ENCODE results near the gene ARFGEF2. TPM values are rescaled to one million over a fixed set of nuclear protein-coding genes. Genes with fewer than 3 reads are reported as not detected.

ARFGEF2 gene
- total and polyA plus RNA-seq, 2 of the 8 experiments (the other 6 are each of a cell fraction or from before 2014, with no cell fraction given) = 8.1 to 21.8 TPM

GRCh38 chr20:48948612-48949011 lies 27.1 kb downstream of the ARFGEF2 start:
- no peak overlapping the region for H3K9ac ChIP-seq (replicated peaks in 1 of 4; ENCODE audit: extremely low read depth in 1 of 4, low read depth in 3 of 4, low read length in 3 of 4)
- no peak for TF ChIP-seq ASH2L (IDR thresholded peaks at IDR 0.05; ENCODE audit: low read length)
- peak in 2 of 3 experiments; percentile 17 to 18; a peak in 2 of 4 replicates for TF ChIP-seq CTCF (IDR thresholded peaks at IDR 0.05; ENCODE audit: control extremely low read depth in 1 of 3, insufficient read depth in 1 of 3, low read depth in 1 of 3, low read length in 3 of 3)
- CTCF ChIA-PET (ENCODE audit: partially characterized antibody) = interaction anchor here (0.8 to 5.7 kb wide), 8 partner anchors 9 to 292 kb away, joined by 3 to 39 read pairs (median 5); no protein-coding TSS in a partner anchor
- H3K4me2 ChIP-seq (ENCODE audit: insufficient read depth in 1 of 2, low read depth in 2 of 2, low read length in 2 of 2) = no peak overlapping the region
- no peak overlapping the region for H2BK120ac ChIP-seq (replicated peaks; ENCODE audit: low read depth, low read length)
- H3K23me2 ChIP-seq (ENCODE audit: low read depth, low read length) = no peaks in the 10 kb centered on the region
- no peak overlapping the region for H3K4ac ChIP-seq (replicated peaks; ENCODE audit: insufficient read length, low read depth, low read length)
- H2BK20ac ChIP-seq (ENCODE audit: low read length) = no peak overlapping the region
- H3K27me3 ChIP-seq (replicated peaks in 1 of 4; ENCODE audit: control insufficient read depth in 3 of 4, extremely low read depth in 1 of 4, insufficient read depth in 3 of 4, low read length in 3 of 4) = no peaks in the 10 kb centered on the region
- no peaks in the 10 kb centered on the region; the same call in 1 of the 2 replicates for H3K79me1 ChIP-seq (ENCODE audit: low read depth, low read length)
- no peak overlapping the region for H4K91ac ChIP-seq (replicated peaks; ENCODE audit: insufficient read length, low read length)
- H3K56ac ChIP-seq (replicated peaks; ENCODE audit: insufficient read length, low read depth, low read length) = no peak overlapping the region
- no peak overlapping the region for H2BK12ac ChIP-seq (ENCODE audit: low read depth, low read length)
- no peak overlapping the region for H3K27ac ChIP-seq (ENCODE audit: low read depth, low read length)
- H3K36me3 ChIP-seq (ENCODE audit: control insufficient read depth in 2 of 4, insufficient read depth in 4 of 4, low read length in 3 of 4) = peaks cover 7 to 22% (median 11%) of the 10 kb centered on the region in 4 experiments; a peak in 7 of 8 replicates
- H2AK5ac ChIP-seq (ENCODE audit: low read depth, low read length) = no peak overlapping the region
- POLR2A ChIA-PET (ENCODE audit: partially characterized antibody) = interaction anchor here (0.8 to 1.2 kb wide), 2 partner anchors 28 to 329 kb away, joined by 3 read pairs; partner anchors contain the start of gene ZNFX1
- no peak overlapping the region for H2BK5ac ChIP-seq (ENCODE audit: low read depth, low read length)
- DNase-seq (ENCODE audit: low read depth in 1 of 2, low spot score in 2 of 2) = no peak
- H3K23ac ChIP-seq (ENCODE audit: insufficient read length) = no peak overlapping the region
- H3K9me3 ChIP-seq (ENCODE audit: insufficient read depth in 2 of 2, low read depth in 1 of 2, low read length in 1 of 2) = no peaks in the 10 kb centered on the region
- H4K8ac ChIP-seq (ENCODE audit: extremely low read depth, insufficient read depth, low read length) = no peak overlapping the region
- peaks cover 3 to 6% of the 10 kb centered on the region in 2 experiments for H4K20me1 ChIP-seq (replicated peaks in 1 of 2; ENCODE audit: control insufficient read depth in 1 of 2, insufficient read depth in 2 of 2, low read length in 2 of 2)
- no peak overlapping the region for H4K5ac ChIP-seq (ENCODE audit: insufficient read length, low read depth, low read length)
- no peak overlapping the region for H3K4me3 ChIP-seq (ENCODE audit: extremely low read depth in 1 of 4, insufficient read depth in 2 of 4, low read depth in 3 of 4, low read length in 4 of 4)
- WGBS, 2 experiments (ENCODE audit: extremely low coverage in 1 of 2, insufficient coverage in 1 of 2, insufficient read length in 1 of 2, insufficient replicate concordance in 2 of 2, low coverage in 1 of 2, low lambda C conversion rate in 2 of 2, missing lambda C conversion rate in 1 of 2) = 90% methylated on average over 6 of the region's 6 CpGs; no CpG with 5 or more reads in 1 of the 2 experiments
- H3K79me2 ChIP-seq (ENCODE audit: control insufficient read depth in 1 of 2, insufficient read depth in 2 of 2, low read length in 2 of 2) = no peaks in the 10 kb centered on the region; a peak in 1 of 4 replicates
- H3K4me1 ChIP-seq (replicated peaks in 1 of 4; ENCODE audit: control insufficient read depth in 3 of 4, insufficient read depth in 4 of 4, low read length in 3 of 4) = peaks cover 0 to 2% (median 0%) of the 10 kb centered on the region in 4 experiments; a peak in 1 of 7 replicates
- H3K14ac ChIP-seq (ENCODE audit: insufficient read length) = no peak overlapping the region
- H3K18ac ChIP-seq (ENCODE audit: extremely low read depth, low read length) = no peak overlapping the region
- no peak overlapping the region for H2AFZ ChIP-seq (ENCODE audit: low read length)
- no peak for FAIRE-seq
- H2BK15ac ChIP-seq (ENCODE audit: low read length) = no peak overlapping the region

Measured in H1 (cell line).